ENCODE data around the gene SLC37A1.

The SLC37A1 gene

GRCh38 chr21:42546433-42546832, 32.8 kb downstream of the SLC37A1 start:
- DNase-seq = no peak

GRCh38 chr21:42547001-42547905, 33.6 kb downstream of the SLC37A1 start:
- DNase-seq = no peak

GRCh38 chr21:42547906-42548365, 34.3 kb downstream of the SLC37A1 start:
- DNase-seq = no peak

GRCh38 chr21:42548687-42549406, 35.2 kb downstream of the SLC37A1 start:
- no peak for DNase-seq

DNA sequence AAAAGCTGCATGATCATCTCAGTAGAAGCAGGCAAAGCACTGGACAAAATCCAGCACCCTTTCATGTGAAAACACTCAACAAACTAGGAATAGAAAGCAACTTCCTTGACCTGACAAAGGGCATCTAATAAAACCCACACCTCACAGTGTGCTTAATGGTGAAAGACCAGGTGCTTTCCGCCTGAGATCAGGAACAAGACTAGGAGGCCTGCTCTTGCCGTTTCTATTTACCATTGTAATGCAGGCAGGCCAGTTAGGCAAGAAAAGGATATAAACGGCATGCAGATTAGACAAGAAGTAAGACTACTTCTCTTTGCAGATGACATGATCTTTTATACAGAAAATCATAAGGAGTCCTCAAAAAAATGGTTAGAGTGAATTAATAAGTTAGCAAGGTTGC, 37.2 kb downstream of the SLC37A1 start:
- DNase-seq = no peak

DNA sequence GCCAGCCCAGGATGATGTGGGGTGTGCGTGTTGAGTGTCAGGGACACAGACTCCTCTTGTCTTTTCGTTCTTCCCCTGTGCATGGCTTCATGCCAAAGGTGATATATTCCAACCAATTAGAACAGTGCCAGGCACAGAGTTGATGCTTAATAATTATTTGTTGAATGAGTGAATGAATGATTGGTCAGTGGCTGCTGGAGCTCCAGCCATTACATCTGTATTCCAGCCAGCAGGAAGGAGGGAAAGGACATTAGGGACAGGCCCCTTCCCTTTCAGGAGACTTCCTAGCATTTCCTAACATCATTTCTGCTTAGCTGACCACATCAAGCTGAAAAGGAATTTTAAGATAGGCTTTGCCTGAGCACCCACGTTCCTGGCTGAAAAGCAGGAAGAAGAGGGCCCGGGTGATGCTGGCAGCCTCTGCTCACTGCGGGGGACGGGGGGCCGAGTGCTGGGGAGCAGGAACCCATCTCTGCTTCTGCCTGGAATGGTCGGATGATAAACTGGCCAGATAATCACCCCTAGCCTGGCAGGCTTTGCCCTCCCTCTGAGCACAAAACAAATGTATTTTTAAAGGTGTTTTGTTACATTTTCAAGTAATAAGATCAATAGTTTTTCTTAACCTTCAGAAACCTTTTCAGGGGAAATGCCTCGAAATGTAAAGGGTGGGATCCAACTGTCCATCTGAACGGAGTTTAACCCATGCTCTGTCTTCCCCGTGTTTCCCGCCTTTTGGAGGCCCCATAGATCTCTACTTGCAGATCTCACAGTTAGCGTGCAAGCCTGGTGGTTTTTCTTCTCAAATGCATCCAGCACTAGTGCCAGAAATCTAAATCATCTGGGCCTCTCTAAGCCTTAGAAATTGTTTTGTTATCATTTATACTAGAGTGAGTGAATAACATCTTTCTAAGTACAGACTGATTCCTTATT, 39.0 kb downstream of the SLC37A1 start:
- DNase-seq = no peak

DNA sequence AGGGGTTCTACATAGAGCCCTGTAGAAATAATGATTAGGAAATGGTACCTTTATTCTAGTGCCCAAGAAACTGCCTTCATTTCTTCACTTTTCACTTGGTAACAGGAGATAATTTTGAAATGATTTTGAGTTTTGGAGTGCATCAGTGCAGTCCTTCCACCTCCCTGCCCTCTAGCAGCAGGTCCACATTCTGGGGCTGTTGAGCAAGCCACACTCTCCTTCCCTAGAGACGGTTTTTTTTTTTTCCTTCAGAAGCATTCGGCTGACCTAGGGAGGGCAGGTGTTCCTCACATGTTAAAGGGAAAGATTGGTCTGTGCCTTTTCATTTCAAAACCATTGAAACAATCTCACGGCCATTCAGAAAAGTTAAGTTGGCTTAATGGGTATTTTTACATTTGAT, 39.8 kb downstream of the SLC37A1 start:
- DNase-seq = peak; percentile 47

DNA sequence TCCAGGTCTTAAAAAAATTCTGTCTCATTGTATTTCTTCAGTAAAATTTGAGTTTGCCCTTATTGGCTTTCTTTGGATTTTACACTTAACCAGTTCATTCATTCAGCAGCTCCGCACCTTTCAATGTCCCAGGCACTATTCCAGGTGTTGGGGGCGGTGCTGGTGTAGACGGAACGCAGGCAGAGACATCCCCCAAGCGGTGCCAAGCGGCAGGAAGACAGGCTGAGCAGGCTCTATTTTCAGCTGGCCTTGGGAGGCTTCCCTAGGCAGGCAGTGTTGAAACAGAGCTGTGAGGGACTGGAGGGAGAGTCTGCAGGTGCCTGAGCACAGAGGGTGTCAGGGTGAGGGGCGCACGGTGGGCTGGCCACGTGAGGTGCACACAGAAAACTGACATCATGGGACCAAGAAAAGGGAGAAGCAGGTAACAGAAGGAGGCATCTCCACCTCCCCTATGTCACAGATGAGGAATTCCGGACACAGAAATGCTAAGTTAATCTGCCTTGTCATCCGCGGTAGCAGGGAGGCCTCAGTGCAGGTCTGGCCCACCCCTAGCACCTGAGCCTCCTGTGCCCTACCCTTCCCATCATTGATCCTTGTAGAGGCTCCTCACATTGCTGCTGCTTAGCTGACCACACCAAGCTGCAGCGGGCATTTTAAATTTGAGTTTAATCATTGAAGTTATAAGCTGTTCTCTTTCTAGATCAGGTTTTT, 40.8 kb downstream of the SLC37A1 start:
- peak; percentile 46 for DNase-seq

DNA sequence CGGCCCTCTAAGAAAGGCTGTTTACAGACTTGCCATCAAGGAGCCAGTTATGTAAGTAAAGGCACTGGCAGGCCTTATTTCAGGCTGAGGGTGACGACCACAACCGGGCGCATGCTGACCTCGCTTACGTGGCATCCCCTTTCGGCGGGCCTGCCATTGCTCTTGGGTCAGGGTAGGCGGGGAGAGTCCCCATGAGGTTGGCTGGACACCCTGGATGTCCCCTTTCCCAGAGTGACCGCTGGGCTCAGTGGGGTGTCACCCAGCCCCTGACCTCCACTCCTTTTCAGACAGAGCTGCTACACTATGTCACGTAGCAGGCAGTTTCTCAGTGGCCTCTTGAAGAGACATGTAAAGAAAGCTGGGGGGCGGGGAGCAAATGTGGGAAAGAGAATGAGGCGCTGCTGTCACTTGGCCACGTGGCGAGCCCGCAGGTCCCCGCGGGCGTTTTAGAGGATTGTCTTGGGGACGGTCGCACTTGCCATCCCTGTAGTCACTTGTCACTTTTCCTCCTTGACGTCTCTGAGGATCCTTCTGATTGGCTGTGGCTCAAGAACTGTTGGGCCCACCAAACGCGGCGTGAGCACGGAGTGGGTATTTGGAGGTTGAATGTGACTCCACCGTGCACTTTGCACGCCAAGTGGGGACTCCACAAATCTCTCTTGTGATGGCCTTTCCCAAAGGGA, 42.2 kb downstream of the SLC37A1 start:
- DNase-seq = no peak

GRCh38 chr21:42556476-42556875, 42.8 kb downstream of the SLC37A1 start:
- DNase-seq = no peak

- no peak for DNase-seq
Observed at GRCh38 chr21:42556960-42557359, 43.3 kb downstream of the SLC37A1 start.

- no peak for DNase-seq
Observed at GRCh38 chr21:42557420-42557819, 43.8 kb downstream of the SLC37A1 start.

DNA sequence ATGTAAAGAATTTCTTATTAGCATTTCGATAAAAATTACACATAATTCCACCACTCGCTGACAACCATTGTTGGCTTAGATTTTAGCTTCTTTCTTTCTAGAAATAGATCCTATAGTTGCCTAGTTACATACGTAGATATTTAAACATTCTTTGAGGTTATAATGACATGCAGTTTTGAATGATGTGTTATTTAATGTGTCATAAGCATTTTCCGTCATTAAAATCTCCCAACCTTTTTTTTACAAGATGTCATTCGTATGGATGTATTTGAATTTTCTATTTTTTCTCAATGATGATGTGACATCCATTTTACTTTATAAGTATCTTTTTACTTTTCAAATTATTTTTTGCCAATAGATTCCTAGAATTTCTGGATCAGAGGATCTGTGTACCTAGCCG, 44.7 kb downstream of the SLC37A1 start:
- no peak for DNase-seq

GRCh38 chr21:42558846-42559245, 45.2 kb downstream of the SLC37A1 start:
- DNase-seq = peak; percentile 8

DNA sequence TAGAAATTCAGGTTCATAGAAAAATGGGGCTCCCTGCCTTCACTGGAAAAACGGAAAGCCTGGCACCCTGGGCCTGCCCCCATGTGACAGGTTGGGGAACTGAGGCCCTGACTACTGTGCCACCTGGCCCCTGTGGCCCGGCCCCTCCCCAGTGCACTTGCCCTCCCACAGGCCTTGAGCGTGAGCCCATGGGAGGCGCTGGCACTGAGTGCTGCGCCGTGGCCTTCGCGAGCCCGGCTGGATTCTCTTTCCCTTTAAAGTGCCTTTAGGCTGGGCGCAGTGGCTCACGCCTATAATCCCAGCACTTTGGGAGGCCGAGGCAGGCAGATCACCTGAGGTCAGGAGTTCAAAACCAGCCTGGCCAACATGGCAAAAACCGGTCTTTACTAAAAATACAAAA, 45.7 kb downstream of the SLC37A1 start:
- no peak for DNase-seq

GRCh38 chr21:42560517-42561179, 47.0 kb downstream of the SLC37A1 start:
- peak; percentile 70 for DNase-seq

- peak; percentile 28 for DNase-seq
Observed at GRCh38 chr21:42561762-42562650, 48.4 kb downstream of the SLC37A1 start.

- no peak for DNase-seq
Observed at GRCh38 chr21:42562816-42563215, 49.2 kb downstream of the SLC37A1 start.

DNA sequence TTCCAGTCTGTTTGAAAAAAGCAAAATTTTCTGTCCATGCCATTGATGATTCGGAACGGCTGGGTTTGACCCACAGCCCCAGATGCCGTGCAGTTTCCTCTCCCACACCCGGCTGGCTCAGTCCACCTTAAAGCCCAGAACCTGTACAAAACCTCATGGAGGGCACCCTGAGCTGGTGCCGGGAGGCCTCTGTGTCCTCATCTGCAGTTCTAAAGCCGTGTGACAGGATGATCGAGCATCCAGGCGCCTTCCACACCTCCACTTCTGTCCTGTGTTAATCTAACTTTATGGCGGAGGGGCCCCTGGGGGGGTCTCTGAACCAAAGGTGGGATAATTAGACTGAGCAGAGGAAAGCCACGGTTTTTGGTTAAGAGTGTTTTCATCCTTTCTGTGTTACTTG, 49.6 kb downstream of the SLC37A1 start:
- DNase-seq = no peak

DNA sequence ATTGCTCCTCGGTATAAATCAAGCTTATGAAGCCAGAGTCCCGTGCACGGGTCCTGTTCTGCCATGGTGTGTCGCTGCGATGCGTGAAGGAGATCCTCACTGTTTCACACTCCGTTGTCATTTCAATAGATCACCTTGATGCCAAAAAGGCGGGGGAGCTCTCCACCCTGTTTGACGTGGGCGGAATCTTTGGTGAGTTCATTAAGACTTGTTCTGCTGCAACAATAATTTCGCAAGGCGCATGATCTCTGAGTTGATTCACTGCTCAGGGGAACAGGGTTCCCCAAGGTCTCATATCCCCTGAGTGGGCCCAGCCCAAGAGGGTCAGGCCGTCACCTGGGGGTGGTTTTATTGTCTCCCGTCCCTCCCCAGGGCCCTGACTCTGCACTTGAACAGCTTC, 50.0 kb downstream of the SLC37A1 start:
- DNase-seq = no peak
